Measurements from ENCODE around the gene CD244. TPM values are rescaled to one million over a fixed set of nuclear protein-coding genes. Genes with fewer than 3 reads are reported as not detected.
"Not testable (repeated sequence)": the region's sequence is repeated elsewhere in the genome, so short reads cannot be mapped to it uniquely, and the experiment has no call there.

Gene CD244
- total RNA-seq, result not detected

DNA sequence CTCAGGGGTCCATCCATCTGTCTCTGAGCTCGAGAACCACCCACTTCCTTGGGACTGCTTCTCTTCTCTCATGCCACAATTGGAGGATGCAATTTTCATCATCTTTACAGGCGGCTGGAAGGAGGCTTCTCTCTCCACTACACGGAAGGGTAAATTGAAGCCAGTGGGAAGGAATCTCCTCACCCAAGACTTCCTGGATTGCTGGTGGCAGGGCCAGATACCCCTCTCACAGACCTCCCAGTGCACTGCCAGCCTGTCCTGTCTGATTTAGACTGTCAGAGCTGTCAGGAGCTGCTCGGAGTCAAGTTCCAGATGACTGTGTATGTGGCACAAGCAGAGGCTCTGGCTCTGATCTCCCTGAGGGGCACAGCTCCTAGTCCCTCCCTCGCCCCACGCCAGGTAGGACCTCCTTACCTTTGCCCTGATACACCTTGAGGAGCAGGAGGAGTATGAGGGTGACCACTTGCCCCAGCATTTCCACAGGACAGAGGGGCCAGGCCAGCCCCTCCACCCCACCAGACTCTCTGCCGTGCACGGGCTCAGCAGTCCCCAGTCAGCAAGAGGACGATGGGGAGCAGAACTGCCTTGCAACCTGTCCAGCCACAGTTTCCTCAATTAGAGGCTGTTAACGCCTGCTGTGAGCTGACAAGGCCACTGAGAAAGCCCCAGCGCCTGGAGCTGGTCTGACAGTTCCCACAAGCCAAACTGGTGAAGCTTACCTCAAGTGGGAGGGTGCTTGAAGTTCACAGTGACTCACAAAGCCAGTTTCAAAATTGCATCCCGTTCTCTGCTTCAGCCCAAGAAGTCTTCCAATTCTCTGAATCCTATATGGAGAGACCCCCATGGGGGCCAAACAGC, at the start of gene CD244:
Gene CD244 (minus strand): TSS at position 685 of the 858 bp plus-strand sequence. CDS start 210 bp downstream, at position 475.
- no peak for DNase-seq

DNA sequence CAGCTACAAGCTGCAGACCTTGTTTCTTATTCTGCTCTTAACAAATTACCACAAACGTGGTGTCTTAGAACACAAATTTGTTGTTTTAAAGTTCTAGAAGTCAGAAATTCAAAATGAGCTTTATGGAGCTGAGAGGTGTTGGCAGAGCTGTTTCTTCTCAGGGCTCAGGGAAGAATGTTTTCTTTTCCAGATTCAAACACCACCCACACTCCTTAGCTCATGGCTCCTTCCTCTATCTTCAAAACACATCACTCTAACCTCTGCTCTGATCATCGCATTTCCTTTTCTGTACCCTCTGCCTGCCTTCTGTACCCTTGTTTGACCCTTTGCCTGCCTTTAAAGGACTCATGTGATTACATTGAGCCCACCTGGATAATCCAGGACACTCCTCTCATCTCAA, 49.2 kb upstream of the CD244 start:
- no peak for DNase-seq

DNA sequence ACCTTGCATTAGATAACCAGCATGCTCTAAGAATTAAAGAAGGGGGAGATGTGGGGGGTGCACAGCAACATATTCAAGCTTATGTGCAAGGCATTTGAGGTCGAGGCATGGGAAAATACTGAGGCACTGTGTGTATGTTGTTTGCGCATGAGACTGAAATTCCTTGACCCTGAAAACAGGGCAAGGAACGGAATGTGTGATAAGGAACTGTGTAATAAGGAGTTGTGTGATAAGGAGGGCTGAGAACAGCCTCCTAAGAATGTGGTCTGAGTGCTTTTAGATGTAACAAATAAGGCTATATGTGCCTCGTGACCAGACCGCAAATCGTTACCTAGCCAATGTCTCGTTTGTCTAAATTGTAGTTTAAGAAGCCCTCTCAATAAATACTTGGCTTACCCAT, 48.8 kb upstream of the CD244 start:
- DNase-seq, result no peak

- DNase-seq, result no peak
Measured at GRCh38 chr1:160910170-160910750, 47.6 kb upstream of the CD244 start.

GRCh38 chr1:160907976-160908375, 45.3 kb upstream of the CD244 start:
- no peak for DNase-seq

GRCh38 chr1:160905617-160905989, 42.9 kb upstream of the CD244 start:
- DNase-seq, result no peak

- DNase-seq, result no peak
Measured at GRCh38 chr1:160904783-160905616, 42.3 kb upstream of the CD244 start.

- DNase-seq, result not testable (repeated sequence)
Measured at GRCh38 chr1:160902251-160902650, 39.6 kb upstream of the CD244 start.

- DNase-seq, result no peak
Measured at GRCh38 chr1:160901768-160902167, 39.1 kb upstream of the CD244 start.

- DNase-seq, result not testable (repeated sequence)
Measured at GRCh38 chr1:160900683-160901082, 38.0 kb upstream of the CD244 start.

DNA sequence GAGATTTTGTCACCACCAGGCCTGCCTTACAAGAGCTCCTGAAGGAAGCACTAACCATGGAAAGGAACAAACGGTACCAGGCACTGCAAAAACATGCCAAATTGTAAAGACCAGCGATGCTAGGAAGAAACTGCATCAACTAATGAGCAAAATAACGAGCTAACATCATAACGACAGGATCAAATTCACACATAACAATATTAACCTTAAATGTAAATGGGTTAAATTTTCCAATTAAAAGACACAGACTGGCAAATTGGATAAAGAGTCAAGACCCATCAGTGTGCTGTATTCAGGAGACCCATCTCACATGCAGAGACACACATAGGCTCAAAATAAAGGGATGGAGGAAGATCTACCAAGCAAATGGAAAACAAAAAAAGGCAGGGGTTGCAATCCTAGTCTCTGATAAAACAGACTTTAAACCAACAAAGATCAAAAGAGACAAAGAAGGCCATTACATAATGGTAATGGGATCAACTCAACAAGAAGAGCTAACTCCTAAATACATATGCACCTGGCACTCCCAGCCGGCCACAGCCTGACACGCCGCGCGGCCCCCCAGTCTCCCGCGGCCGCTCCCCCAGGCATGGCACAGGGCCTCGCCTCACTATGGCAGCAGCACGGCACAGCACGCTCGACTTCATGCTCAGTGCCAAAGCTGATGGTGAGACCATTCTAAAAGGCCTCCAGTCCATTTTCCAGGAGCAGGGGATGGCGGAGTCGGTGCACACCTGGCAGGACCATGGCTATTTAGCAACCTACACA, 31.9 kb upstream of the CD244 start:
- DNase-seq, result not testable (repeated sequence)

DNA sequence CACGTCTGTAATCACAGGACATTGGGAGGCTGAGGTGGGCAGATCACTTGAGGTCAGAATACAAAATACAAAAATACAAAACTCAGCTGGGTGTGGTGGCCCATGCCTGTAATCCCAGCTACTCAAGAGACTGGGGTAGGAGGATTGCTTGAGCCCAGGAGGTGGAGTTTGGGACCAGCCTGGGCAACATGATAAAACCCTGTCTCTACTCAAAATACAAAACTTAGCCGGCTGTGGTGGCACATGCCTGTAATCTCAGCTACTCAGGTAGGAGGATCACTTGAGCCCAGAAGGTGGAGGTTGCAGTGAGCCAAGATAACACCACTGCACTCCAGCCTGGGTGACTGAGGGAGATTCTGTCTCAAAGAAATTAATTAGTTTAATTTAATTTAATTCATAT, 28.8 kb upstream of the CD244 start:
- no peak for DNase-seq

DNA sequence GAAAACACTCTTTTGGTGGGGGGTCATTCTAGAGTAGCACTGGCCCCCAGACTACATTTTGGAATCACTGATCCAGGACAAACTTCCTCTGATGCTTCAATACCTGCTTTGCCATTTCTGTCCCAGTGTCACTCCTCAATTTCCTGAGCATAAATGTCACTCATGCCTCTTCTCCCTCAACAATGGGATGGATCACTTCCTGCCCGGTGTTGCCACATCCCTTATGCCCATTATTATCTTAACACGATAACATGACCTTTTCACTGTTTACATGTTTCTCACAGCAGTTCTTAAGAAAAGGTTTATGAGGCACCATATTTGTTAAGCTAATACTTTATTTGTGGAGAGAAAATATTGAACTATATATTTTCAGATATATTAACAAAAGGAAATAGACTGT, 26.2 kb upstream of the CD244 start:
- DNase-seq, result no peak

DNA sequence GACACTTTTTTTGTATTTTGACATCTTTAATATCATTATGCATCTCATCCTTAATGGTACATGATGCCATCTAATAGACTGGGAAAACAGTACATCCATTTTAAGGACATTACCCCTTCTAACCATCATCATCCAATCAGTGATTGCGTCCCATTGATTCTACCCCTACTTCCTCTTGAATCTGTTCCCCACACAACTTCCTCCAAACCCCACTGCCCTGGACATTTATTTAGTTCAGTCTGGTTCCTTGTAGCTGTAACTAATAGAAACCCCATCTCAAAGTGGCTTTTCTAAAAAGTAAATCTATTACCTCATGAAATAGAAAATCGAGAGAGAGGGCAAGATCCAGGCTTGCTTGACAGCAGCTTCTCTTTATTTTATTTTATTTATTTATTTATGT, 24.4 kb upstream of the CD244 start:
- DNase-seq, result no peak

GRCh38 chr1:160885042-160885441, 22.4 kb upstream of the CD244 start, which contains the start of gene ITLN1:
Gene ITLN1 (minus strand): TSS chr1:160885180. CDS start chr1:160884877, 303 bp downstream.
- DNase-seq, result no peak

DNA sequence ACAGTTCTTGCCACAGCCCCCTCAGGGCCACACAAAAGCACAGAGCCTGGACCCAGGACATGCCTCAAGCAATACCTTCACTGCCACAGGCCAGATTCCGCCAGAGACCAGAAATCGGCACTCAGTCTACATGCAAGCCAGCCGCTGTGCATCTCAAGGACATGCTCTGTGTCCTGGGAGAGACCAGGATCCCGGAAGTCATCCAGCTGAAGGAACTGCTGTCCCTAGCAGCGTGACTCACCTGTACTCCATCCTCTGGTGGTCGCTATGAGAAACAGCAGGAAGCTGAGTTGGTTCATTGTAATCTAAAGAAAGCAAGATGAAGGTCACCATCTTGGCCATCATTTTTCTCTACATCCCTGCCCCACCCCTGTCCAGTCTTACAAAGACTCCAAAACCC, 21.9 kb upstream of the CD244 start:
- no peak for DNase-seq

DNA sequence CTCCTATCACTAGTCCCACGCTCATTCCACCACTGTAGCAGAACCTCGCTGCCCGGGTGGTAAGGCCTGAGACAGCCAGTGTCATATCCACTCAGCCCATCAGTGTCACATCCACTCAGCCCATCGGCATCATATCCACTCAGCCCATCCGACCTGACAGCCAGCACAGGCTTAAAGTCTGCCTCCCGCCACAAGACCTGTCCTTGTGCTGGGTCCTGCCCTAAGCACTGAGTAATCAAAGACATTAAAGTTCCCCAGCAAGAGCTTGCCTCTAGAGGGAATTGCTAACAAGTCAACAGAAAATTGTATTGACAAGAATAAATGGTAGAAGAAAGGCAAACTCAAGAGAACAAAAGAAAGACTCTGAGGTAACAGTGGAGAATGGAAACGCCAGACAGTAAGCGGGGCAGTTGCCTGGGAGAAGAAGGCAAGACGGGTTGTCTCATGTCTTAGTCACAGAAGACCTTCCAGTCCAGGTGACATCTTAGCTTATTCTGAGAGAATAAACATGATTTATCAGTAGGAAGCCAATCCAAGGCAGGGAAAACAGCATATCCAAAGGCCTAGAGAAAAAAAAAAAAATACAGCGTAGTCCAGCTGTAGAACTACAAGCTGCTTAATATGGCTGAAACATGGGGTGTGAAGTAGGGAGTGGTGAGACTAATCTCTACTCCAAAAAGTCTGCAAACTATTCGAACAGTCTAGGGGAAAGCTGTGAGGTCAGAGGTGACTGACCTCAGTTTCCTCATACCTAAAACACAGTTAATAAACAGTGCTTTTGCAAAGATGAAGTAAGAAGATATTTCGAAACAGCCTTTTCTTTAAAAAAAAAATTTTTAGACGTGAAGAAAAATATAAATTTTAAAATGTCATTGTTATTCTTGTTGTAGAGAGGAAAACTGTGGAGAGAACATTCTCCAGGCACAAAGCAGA, 21.2 kb upstream of the CD244 start:
- no peak for DNase-seq

- DNase-seq, result no peak
Measured at GRCh38 chr1:160882582-160882981, 19.9 kb upstream of the CD244 start.

DNA sequence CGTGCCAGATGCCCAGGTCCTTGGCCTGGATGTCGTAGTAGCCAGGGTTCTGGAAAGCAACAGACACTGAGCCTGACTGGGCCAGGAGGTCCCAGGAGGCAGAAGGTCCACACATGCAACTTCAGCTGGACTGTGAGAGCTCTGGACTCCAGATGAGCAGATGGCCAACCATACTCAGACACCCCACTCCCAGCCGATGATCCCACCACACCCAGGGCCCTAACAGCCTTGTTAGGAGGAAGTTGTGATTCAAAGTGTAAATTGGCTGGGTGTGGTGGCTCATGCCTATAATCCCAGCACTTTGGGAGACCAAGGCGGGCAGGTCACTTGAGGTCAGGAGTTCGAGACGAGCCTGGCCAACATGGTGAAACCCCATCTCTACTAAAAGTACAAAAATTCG, 18.6 kb upstream of the CD244 start:
- DNase-seq, result not testable (repeated sequence)

- no peak for DNase-seq
Measured at GRCh38 chr1:160880216-160880615, 17.5 kb upstream of the CD244 start.

DNA sequence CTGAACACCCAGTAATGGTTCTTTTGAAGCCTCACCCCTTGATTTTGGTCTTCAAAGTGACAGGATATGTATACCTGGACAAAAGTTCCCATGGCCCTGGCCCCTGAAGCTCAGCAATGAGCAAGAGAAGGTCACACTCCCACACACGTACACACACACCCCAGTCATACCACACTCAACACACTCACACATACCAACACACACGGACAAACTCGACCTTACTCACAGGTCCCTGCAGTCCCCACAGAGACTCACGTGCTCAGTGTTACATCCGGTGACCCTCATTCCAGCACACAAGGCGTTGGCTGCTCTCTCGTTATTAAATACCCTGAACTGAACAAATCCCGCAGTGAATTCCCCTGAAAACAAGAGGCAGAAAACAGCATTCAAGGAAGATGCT, 16.4 kb upstream of the CD244 start:
- DNase-seq, result no peak
